Measurements from ENCODE around the gene LAYN.

DNA sequence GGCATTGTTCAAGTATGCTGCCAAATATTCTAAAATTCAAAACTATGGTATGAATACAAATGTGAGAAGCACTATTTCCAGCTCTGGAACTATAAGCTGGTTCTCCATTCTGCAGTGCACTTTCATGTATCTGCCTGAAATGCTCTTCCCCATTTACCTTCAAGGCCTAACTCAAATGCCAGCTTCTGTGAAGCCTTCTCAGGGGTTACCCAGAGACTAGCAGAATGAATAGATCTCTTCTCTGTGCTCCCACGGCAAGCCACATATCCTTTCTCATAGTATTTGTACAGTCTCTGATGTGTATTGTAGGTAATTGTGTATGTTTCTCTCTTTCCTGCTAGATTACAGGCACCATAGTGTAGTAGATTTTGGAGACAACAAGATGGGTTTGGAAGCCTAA lies 21.9 kb upstream of the LAYN start:
- no peak for TF ChIP-seq BHLHE40 (IDR thresholded peaks at IDR 0.05; ENCODE audit: low read depth, low read length)
- TF ChIP-seq USF2 (IDR thresholded peaks at IDR 0.05; ENCODE audit: low read depth, low read length): no peak
- TF ChIP-seq, protein P1, sequence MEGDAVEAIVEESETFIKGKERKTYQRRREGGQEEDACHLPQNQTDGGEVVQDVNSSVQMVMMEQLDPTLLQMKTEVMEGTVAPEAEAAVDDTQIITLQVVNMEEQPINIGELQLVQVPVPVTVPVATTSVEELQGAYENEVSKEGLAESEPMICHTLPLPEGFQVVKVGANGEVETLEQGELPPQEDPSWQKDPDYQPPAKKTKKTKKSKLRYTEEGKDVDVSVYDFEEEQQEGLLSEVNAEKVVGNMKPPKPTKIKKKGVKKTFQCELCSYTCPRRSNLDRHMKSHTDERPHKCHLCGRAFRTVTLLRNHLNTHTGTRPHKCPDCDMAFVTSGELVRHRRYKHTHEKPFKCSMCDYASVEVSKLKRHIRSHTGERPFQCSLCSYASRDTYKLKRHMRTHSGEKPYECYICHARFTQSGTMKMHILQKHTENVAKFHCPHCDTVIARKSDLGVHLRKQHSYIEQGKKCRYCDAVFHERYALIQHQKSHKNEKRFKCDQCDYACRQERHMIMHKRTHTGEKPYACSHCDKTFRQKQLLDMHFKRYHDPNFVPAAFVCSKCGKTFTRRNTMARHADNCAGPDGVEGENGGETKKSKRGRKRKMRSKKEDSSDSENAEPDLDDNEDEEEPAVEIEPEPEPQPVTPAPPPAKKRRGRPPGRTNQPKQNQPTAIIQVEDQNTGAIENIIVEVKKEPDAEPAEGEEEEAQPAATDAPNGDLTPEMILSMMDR (conservative IDR thresholded peaks at IDR 0.05; ENCODE audit: low read depth, low read length): no peak
- TF ChIP-seq POLR2A (IDR thresholded peaks at IDR 0.05; ENCODE audit: low read depth, low read length): no peak

Measured in IMR-90 (cell line).